Measurements from ENCODE around the gene SH3BP1. TPM values are rescaled to one million over a fixed set of nuclear protein-coding genes. Genes with fewer than 3 reads are reported as not detected.

Gene SH3BP1
- total and polyA plus RNA-seq, 2 donors (not counting 1 experiment from before 2014, with no cell fraction given), result 44.0 to 69.7 TPM

DNA sequence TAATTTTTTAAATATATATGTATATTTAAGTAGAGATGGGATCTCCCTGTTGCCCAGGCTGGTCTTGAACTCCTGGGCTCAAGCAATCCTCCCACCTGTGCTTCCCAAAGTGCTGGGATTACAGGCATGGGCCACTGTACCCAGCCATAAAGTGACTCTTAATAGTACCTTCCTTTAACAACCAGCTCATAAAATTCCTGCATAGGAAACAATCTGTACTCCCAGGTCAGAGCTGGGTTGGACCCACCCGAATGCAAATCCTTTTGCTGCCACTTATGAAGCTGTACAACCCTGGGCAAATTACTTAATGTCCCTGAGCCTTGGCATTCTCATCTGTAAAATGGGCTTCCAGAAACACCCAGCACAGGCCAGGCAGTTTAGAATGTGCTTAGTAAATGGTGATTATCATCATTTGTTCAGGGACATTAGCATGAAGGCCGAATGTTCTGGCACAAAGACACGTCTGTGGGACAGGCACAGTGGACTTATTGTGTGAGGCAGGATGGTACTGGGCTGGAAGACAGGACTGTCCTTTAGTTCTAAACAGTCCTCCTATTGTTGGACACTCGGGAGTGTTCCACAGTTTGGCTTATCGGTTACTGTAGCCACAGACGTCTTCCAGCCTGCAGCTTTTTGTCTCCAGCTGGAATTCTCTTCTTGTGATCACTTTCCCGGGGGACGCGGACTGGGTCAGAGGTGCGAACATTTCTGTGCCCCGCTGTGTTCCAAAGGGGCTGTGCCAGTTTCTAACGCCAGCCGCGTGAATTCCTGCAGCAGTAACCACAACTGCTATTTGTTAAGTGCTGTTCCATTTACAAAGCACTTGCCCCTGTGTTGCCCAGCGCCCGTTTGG is 25.0 kb downstream of the SH3BP1 start:
- no peaks in the 10 kb centered on the region for H3K27me3 ChIP-seq (replicated peaks in 1 of 4; ENCODE audit: control extremely low read depth in 1 of 4, control insufficient read depth in 3 of 4, insufficient read depth in 4 of 4, low read length in 3 of 4)
- peaks cover 33% of the 10 kb centered on the region for H3K4me1 Mint-ChIP-seq
- H3K4me1 ChIP-seq (ENCODE audit: control insufficient read depth in 2 of 2, insufficient read depth in 2 of 2, low read length in 2 of 2), result peaks cover 29 to 35% of the 10 kb centered on the region in 2 donors
- DNase-seq, result no peak
- ChIA-PET POLR2A (interaction anchor here (0.7 kb wide), 1 partner anchor 45 kb away, joined by 5 read pairs; no protein-coding TSS in a partner anchor), CTCF (interaction anchor here (1.3 to 22.6 kb wide), 4 partner anchors 7 to 197 kb away, joined by 4 to 462 read pairs (median 87); partner anchors contain the start of genes LGALS1 and NOL12)
- H3K4me3 ChIP-seq (ENCODE audit: control extremely low read depth in 1 of 5, extremely low read depth in 1 of 5, insufficient read depth in 1 of 5, low read depth in 2 of 5, low read length in 4 of 5), result no peak overlapping the region
- no peak overlapping the region for H3K4me2 ChIP-seq (replicated peaks; ENCODE audit: low read depth, low read length, poor library complexity, severe bottlenecking)
- no peaks in the 10 kb centered on the region for H3K9me3 ChIP-seq (ENCODE audit: control extremely low read depth in 1 of 3, control insufficient read depth in 2 of 3, insufficient read depth in 1 of 3, low read length in 2 of 3)
- H3K27ac ChIP-seq (ENCODE audit: low read length in 2 of 2), result no peak overlapping the region
- peaks cover 0 to 18% of the 10 kb centered on the region in 2 experiments for H3K36me3 ChIP-seq (replicated peaks in 1 of 2; ENCODE audit: control extremely low read depth in 1 of 2, control insufficient read depth in 1 of 2, extremely low read depth in 1 of 2, insufficient read depth in 2 of 2, low read length in 1 of 2)
- H2AFZ ChIP-seq (ENCODE audit: insufficient read depth, low read depth, low read length, poor library complexity, severe bottlenecking), result no peak overlapping the region
- H3K9me3 Mint-ChIP-seq (ENCODE audit: insufficient read depth), result no peaks in the 10 kb centered on the region
- H3K27ac Mint-ChIP-seq, result no peak overlapping the region
- ATAC-seq (ENCODE audit: low read depth), result no peak
- WGBS (ENCODE audit: insufficient coverage), result 93% methylated on average over 15 of the region's 16 CpGs
- H3K27me3 Mint-ChIP-seq, result no peaks in the 10 kb centered on the region
- TF ChIP-seq, protein P1, sequence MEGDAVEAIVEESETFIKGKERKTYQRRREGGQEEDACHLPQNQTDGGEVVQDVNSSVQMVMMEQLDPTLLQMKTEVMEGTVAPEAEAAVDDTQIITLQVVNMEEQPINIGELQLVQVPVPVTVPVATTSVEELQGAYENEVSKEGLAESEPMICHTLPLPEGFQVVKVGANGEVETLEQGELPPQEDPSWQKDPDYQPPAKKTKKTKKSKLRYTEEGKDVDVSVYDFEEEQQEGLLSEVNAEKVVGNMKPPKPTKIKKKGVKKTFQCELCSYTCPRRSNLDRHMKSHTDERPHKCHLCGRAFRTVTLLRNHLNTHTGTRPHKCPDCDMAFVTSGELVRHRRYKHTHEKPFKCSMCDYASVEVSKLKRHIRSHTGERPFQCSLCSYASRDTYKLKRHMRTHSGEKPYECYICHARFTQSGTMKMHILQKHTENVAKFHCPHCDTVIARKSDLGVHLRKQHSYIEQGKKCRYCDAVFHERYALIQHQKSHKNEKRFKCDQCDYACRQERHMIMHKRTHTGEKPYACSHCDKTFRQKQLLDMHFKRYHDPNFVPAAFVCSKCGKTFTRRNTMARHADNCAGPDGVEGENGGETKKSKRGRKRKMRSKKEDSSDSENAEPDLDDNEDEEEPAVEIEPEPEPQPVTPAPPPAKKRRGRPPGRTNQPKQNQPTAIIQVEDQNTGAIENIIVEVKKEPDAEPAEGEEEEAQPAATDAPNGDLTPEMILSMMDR (IDR thresholded peaks at IDR 0.05), result no peak
- TF ChIP-seq EZH2 (IDR thresholded peaks at IDR 0.05; ENCODE audit: borderline replicate concordance, insufficient read depth, low read depth, low read length, poor library complexity, severe bottlenecking), result no peak
- H4K20me1 ChIP-seq (ENCODE audit: control insufficient read depth, insufficient read depth, low read length, poor library complexity, severe bottlenecking), result peaks cover 8% of the 10 kb centered on the region
- H3K9ac ChIP-seq (ENCODE audit: low read length), result no peak overlapping the region
- intact Hi-C loops (cut with micrococcal nuclease), result no loop called here
- peaks cover 44% of the 10 kb centered on the region for H3K79me2 ChIP-seq (ENCODE audit: control insufficient read depth, insufficient read depth, low read length)
- H3K4me3 Mint-ChIP-seq, result no peak overlapping the region

DNA sequence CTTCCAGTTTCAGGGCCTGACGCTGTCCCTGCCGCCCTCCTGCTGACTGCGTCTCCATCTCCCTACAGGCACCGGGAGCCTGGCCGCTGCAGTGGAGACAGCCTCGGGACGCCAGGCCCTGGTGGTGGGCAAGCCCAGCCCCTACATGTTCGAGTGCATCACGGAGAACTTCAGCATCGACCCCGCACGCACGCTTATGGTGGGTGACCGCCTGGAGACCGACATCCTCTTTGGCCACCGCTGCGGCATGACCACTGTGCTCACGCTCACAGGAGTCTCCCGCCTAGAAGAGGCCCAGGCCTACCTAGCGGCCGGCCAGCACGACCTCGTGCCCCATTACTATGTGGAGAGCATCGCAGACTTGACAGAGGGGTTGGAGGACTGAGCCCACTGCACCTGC is 26.0 kb downstream of the SH3BP1 start:
- Histone ChIP-seq H3K4me1 (ENCODE audit: control insufficient read depth in 2 of 2, insufficient read depth in 2 of 2, low read length in 2 of 2) (peaks cover 19 to 25% of the 10 kb centered on the region in 2 donors), H3K4me3 (ENCODE audit: control extremely low read depth in 1 of 5, extremely low read depth in 1 of 5, insufficient read depth in 1 of 5, low read depth in 2 of 5, low read length in 4 of 5) (no peak overlapping the region), H3K4me2 (replicated peaks; ENCODE audit: low read depth, low read length, poor library complexity, severe bottlenecking) (no peak overlapping the region), H3K27ac (ENCODE audit: low read length in 2 of 2) (no peak overlapping the region), H3K27me3 (replicated peaks in 1 of 4; ENCODE audit: control extremely low read depth in 1 of 4, control insufficient read depth in 3 of 4, insufficient read depth in 4 of 4, low read length in 3 of 4) (no peaks in the 10 kb centered on the region), H4K20me1 (ENCODE audit: control insufficient read depth, insufficient read depth, low read length, poor library complexity, severe bottlenecking) (peaks cover 3% of the 10 kb centered on the region), H3K36me3 (replicated peaks in 1 of 2; ENCODE audit: control extremely low read depth in 1 of 2, control insufficient read depth in 1 of 2, extremely low read depth in 1 of 2, insufficient read depth in 2 of 2, low read length in 1 of 2) (peaks cover 0 to 18% of the 10 kb centered on the region in 2 experiments), H3K79me2 (ENCODE audit: control insufficient read depth, insufficient read depth, low read length) (peaks cover 34% of the 10 kb centered on the region), H3K9ac (ENCODE audit: low read length) (no peak overlapping the region), H3K9me3 (ENCODE audit: control extremely low read depth in 1 of 3, control insufficient read depth in 2 of 3, insufficient read depth in 1 of 3, low read length in 2 of 3) (no peaks in the 10 kb centered on the region), H2AFZ (ENCODE audit: insufficient read depth, low read depth, low read length, poor library complexity, severe bottlenecking) (no peak overlapping the region)
- Mint-ChIP-seq H3K4me3 (no peak overlapping the region), H3K27ac (no peak overlapping the region), H3K27me3 (no peaks in the 10 kb centered on the region), H3K4me1 (peaks cover 24% of the 10 kb centered on the region), H3K9me3 (ENCODE audit: insufficient read depth) (no peaks in the 10 kb centered on the region)
- WGBS (ENCODE audit: insufficient coverage), result 97% methylated on average over 24 of the region's 24 CpGs
- POLR2A ChIA-PET, result interaction anchor here (0.6 kb wide), 1 partner anchor 15 kb away, joined by 3 read pairs; no protein-coding TSS in a partner anchor
- intact Hi-C loops (cut with micrococcal nuclease), result no loop called here
- DNase-seq (no peak), ATAC-seq (ENCODE audit: low read depth) (no peak)
- CTCF ChIA-PET, result interaction anchor here (22.6 kb wide), 1 partner anchor 16 kb away, joined by 462 read pairs; the partner anchor contains the start of genes LGALS1 and NOL12
- no peak for TF ChIP-seq EZH2 (IDR thresholded peaks at IDR 0.05; ENCODE audit: borderline replicate concordance, insufficient read depth, low read depth, low read length, poor library complexity, severe bottlenecking)
- TF ChIP-seq, protein P1 (IDR thresholded peaks at IDR 0.05), result no peak

Measured in B cell (primary cell).